ENCODE data around the gene CYB5B.

DNA sequence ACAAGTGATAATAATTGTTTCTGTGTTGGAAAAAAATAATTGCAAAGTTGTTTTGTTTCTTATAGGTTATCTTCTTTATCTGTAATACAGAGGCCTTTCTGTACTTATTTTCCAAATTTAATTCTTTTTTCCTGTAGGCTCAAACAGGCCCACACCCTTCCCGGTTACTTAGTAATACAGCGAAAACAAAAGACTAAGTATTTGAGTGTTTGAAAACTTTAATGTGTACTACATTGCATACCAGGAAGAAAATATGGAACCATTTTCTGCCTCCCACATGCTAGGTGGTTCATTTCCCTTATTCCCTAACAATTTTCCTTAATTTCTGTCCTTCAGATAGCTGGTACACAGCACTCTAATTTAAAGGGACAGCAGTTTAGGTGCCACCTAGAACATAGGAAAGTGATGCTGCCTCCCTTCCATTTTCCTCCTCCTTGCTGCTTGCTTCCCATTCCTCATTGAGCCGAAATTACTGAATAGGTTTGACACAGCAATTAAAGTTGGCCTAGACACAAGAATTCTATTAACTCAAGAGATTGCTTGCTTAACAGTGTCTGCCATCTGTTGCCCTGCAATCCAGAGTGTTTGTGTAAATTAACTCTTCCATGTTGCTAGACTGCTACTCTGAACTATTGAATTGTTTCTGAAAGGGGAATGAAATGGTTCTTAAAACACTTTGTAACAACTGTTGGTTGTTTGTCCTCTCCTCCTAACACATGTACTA lies 24.2 kb downstream of the CYB5B start:
- TF ChIP-seq POLR2AphosphoS5 (IDR thresholded peaks at IDR 0.05) = no peak
- TF ChIP-seq, protein P1, sequence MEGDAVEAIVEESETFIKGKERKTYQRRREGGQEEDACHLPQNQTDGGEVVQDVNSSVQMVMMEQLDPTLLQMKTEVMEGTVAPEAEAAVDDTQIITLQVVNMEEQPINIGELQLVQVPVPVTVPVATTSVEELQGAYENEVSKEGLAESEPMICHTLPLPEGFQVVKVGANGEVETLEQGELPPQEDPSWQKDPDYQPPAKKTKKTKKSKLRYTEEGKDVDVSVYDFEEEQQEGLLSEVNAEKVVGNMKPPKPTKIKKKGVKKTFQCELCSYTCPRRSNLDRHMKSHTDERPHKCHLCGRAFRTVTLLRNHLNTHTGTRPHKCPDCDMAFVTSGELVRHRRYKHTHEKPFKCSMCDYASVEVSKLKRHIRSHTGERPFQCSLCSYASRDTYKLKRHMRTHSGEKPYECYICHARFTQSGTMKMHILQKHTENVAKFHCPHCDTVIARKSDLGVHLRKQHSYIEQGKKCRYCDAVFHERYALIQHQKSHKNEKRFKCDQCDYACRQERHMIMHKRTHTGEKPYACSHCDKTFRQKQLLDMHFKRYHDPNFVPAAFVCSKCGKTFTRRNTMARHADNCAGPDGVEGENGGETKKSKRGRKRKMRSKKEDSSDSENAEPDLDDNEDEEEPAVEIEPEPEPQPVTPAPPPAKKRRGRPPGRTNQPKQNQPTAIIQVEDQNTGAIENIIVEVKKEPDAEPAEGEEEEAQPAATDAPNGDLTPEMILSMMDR (IDR thresholded peaks at IDR 0.05) = no peak

Data from breast epithelium (tissue), 3 donors.